ENCODE measurements around the gene IDH3A. TPM values are rescaled to one million over a fixed set of nuclear protein-coding genes. Genes with fewer than 3 reads are reported as not detected.

The IDH3A gene
- polyA plus RNA-seq (2013, experiment 1 of 2), result 18.7 TPM
- polyA plus RNA-seq (2013, experiment 2 of 2), result 23.6 TPM

- no peaks in the 10 kb centered on the region for H3K4me1 ChIP-seq (ENCODE audit: control insufficient read depth, insufficient read depth, low read length, poor library complexity, severe bottlenecking)
- H3K27ac ChIP-seq (ENCODE audit: low read depth, low read length, severe bottlenecking), result no peak within 1 kb of the TSS
- 0% methylated on average over 59 to 61 of the region's 79 CpGs for WGBS, 2 experiments (ENCODE audit: insufficient coverage in 2 of 2)
- H3K4me3 ChIP-seq (ENCODE audit: extremely low read depth, insufficient read depth, low read length, poor library complexity, severe bottlenecking), result peak within 1 kb of the TSS; percentile 77
- H3K9me3 ChIP-seq (ENCODE audit: control insufficient read depth, low read length), result no peaks in the 10 kb centered on the region
- no peaks in the 10 kb centered on the region for H3K36me3 ChIP-seq (ENCODE audit: control insufficient read depth, insufficient read depth, low read length)
Observed at GRCh38 chr15:78149068-78149804, at the start of gene IDH3A. Gene IDH3A, plus strand, starts transcription at chr15:78149362. Its CDS starts 42 bp downstream, at chr15:78149404.

- H3K27ac ChIP-seq (ENCODE audit: low read depth, low read length, severe bottlenecking), result no peak overlapping the region
- no peaks in the 10 kb centered on the region for H3K36me3 ChIP-seq (ENCODE audit: control insufficient read depth, insufficient read depth, low read length)
- WGBS, 2 experiments (ENCODE audit: insufficient coverage in 2 of 2), result 93 to 100% methylated on average over 2 of the region's 2 CpGs
- no peak overlapping the region for H3K4me3 ChIP-seq (ENCODE audit: extremely low read depth, insufficient read depth, low read length, poor library complexity, severe bottlenecking)
- H3K9me3 ChIP-seq (ENCODE audit: control insufficient read depth, low read length), result no peaks in the 10 kb centered on the region
- no peaks in the 10 kb centered on the region for H3K4me1 ChIP-seq (ENCODE audit: control insufficient read depth, insufficient read depth, low read length, poor library complexity, severe bottlenecking)
Observed at GRCh38 chr15:78100886-78101285, 48.3 kb upstream of the IDH3A start.

DNA sequence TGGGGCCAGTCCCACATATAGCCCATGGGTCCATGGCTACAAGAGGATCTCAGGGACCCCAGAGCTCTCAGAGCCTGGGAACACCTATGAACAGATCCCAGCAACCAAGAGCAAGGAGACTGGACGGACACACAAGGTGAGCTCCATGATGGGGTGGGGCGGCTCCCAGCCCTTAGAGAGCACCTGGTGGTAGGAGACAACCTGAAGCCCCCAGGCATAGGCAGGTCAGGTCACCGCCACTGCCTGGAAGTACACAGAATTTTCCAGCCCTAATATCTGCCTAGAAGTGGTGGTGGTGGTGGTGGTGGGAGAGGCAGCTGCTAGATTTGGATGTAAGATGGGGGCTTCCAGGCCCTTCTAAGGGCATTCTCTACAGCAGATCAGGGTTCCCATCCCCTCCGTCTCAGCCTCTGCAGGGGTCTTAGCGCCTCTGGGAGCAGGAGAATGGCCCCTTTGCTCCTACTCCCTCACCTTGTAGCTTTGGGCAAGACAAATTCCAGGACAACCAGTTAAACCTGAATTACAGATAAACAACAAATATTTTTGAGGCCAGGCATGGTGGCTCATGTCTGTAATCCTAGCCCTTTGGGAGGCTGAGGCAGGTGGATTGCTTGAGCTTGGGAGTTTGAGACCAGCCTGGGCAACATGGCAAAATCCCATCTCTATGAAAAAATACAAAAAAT, 47.6 kb upstream of the IDH3A start:
- Histone ChIP-seq H3K4me1 (ENCODE audit: control insufficient read depth, insufficient read depth, low read length, poor library complexity, severe bottlenecking) (no peaks in the 10 kb centered on the region), H3K27ac (ENCODE audit: low read depth, low read length, severe bottlenecking) (no peak overlapping the region), H3K4me3 (ENCODE audit: extremely low read depth, insufficient read depth, low read length, poor library complexity, severe bottlenecking) (no peak overlapping the region), H3K36me3 (ENCODE audit: control insufficient read depth, insufficient read depth, low read length) (no peaks in the 10 kb centered on the region), H3K9me3 (ENCODE audit: control insufficient read depth, low read length) (no peaks in the 10 kb centered on the region)
- WGBS, 2 experiments (ENCODE audit: insufficient coverage in 2 of 2), result 86 to 96% methylated on average over 2 to 4 of the region's 5 CpGs

GRCh38 chr15:78102211-78102610, 47.0 kb upstream of the IDH3A start:
- no peaks in the 10 kb centered on the region for H3K36me3 ChIP-seq (ENCODE audit: control insufficient read depth, insufficient read depth, low read length)
- no peaks in the 10 kb centered on the region for H3K9me3 ChIP-seq (ENCODE audit: control insufficient read depth, low read length)
- no peak overlapping the region for H3K4me3 ChIP-seq (ENCODE audit: extremely low read depth, insufficient read depth, low read length, poor library complexity, severe bottlenecking)
- H3K27ac ChIP-seq (ENCODE audit: low read depth, low read length, severe bottlenecking), result no peak overlapping the region
- 80 to 100% methylated on average over 1 of the region's 1 CpG for WGBS, 2 experiments (ENCODE audit: insufficient coverage in 2 of 2)
- no peaks in the 10 kb centered on the region for H3K4me1 ChIP-seq (ENCODE audit: control insufficient read depth, insufficient read depth, low read length, poor library complexity, severe bottlenecking)

GRCh38 chr15:78102741-78103140, 46.4 kb upstream of the IDH3A start:
- no peaks in the 10 kb centered on the region for H3K9me3 ChIP-seq (ENCODE audit: control insufficient read depth, low read length)
- 74 to 77% methylated on average over 4 to 6 of the region's 6 CpGs for WGBS, 2 experiments (ENCODE audit: insufficient coverage in 2 of 2)
- no peak overlapping the region for H3K27ac ChIP-seq (ENCODE audit: low read depth, low read length, severe bottlenecking)
- H3K4me1 ChIP-seq (ENCODE audit: control insufficient read depth, insufficient read depth, low read length, poor library complexity, severe bottlenecking), result no peaks in the 10 kb centered on the region
- H3K4me3 ChIP-seq (ENCODE audit: extremely low read depth, insufficient read depth, low read length, poor library complexity, severe bottlenecking), result no peak overlapping the region
- no peaks in the 10 kb centered on the region for H3K36me3 ChIP-seq (ENCODE audit: control insufficient read depth, insufficient read depth, low read length)

- 92 to 93% methylated on average over 11 to 12 of the region's 12 CpGs for WGBS, 2 experiments (ENCODE audit: insufficient coverage in 2 of 2)
- no peaks in the 10 kb centered on the region for H3K4me1 ChIP-seq (ENCODE audit: control insufficient read depth, insufficient read depth, low read length, poor library complexity, severe bottlenecking)
- no peak overlapping the region for H3K4me3 ChIP-seq (ENCODE audit: extremely low read depth, insufficient read depth, low read length, poor library complexity, severe bottlenecking)
- no peaks in the 10 kb centered on the region for H3K9me3 ChIP-seq (ENCODE audit: control insufficient read depth, low read length)
- no peak overlapping the region for H3K27ac ChIP-seq (ENCODE audit: low read depth, low read length, severe bottlenecking)
- H3K36me3 ChIP-seq (ENCODE audit: control insufficient read depth, insufficient read depth, low read length), result no peaks in the 10 kb centered on the region
Observed at GRCh38 chr15:78103406-78104118, 45.6 kb upstream of the IDH3A start.

DNA sequence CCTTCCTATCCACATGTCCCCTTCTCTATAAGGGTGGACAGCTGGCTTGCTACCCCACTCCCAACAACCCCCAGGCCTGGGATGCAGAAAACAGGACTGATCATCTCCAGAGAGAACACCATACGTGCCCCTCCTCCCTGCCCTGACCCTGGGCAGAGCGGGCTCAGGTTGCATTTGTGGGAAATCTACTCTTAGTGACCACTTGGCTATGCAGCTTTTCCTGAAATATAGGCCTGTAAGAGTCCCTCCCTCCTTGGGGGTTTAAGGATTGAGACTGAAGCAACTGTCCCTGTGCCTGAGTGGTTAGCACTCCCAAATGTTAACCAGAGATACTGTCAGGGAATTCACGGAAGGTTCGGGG, 45.1 kb upstream of the IDH3A start:
- Histone ChIP-seq H3K36me3 (ENCODE audit: control insufficient read depth, insufficient read depth, low read length) (no peaks in the 10 kb centered on the region), H3K9me3 (ENCODE audit: control insufficient read depth, low read length) (no peaks in the 10 kb centered on the region), H3K4me1 (ENCODE audit: control insufficient read depth, insufficient read depth, low read length, poor library complexity, severe bottlenecking) (no peaks in the 10 kb centered on the region), H3K4me3 (ENCODE audit: extremely low read depth, insufficient read depth, low read length, poor library complexity, severe bottlenecking) (no peak overlapping the region), H3K27ac (ENCODE audit: low read depth, low read length, severe bottlenecking) (no peak overlapping the region)
- 82 to 97% methylated on average over 3 to 4 of the region's 4 CpGs for WGBS, 2 experiments (ENCODE audit: insufficient coverage in 2 of 2)

- H3K36me3 ChIP-seq (ENCODE audit: control insufficient read depth, insufficient read depth, low read length), result no peaks in the 10 kb centered on the region
- 83 to 93% methylated on average over 8 of the region's 12 CpGs for WGBS, 2 experiments (ENCODE audit: insufficient coverage in 2 of 2)
- no peaks in the 10 kb centered on the region for H3K9me3 ChIP-seq (ENCODE audit: control insufficient read depth, low read length)
- no peak overlapping the region for H3K27ac ChIP-seq (ENCODE audit: low read depth, low read length, severe bottlenecking)
- no peaks in the 10 kb centered on the region for H3K4me1 ChIP-seq (ENCODE audit: control insufficient read depth, insufficient read depth, low read length, poor library complexity, severe bottlenecking)
- no peak overlapping the region for H3K4me3 ChIP-seq (ENCODE audit: extremely low read depth, insufficient read depth, low read length, poor library complexity, severe bottlenecking)
Observed at GRCh38 chr15:78104566-78105475, 44.3 kb upstream of the IDH3A start.

DNA sequence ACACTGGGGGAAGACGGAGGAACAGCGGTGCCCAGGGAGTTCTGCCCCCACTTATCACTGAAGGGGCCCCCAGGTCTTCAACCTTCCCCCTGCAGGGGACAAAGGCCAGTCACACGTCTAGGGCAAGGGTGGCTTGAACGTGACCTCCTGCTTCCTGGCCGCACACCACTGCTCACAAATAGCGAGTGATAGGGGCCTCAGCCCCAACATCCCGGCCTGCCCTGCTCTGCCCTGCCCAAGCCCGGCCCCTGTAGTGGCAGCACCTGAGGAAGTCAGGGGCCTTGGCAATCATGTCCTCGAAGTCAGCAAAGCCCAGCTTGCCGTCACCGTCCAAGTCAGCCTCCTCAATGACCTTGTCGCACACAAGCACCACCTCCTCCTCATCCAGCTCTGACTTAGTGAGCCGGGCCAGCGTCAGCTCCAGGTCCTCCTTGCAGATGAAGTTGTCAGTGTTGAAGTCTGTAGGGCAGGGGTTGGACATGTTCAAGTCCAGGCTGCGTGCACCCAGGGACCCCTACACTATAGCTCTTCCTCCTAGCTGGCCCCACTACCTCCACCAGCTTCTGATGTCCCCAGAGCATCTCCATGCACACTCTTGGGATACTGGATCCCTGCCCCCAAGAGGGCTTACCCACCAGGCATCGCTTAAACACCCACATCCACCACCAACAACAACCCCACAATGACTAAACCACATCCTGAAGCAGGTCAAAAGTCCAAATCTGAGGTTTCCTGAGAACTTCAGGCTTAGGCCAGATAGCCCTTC, 43.5 kb upstream of the IDH3A start:
- Histone ChIP-seq H3K4me3 (ENCODE audit: extremely low read depth, insufficient read depth, low read length, poor library complexity, severe bottlenecking) (no peak overlapping the region), H3K36me3 (ENCODE audit: control insufficient read depth, insufficient read depth, low read length) (no peaks in the 10 kb centered on the region), H3K9me3 (ENCODE audit: control insufficient read depth, low read length) (no peaks in the 10 kb centered on the region), H3K4me1 (ENCODE audit: control insufficient read depth, insufficient read depth, low read length, poor library complexity, severe bottlenecking) (no peaks in the 10 kb centered on the region), H3K27ac (ENCODE audit: low read depth, low read length, severe bottlenecking) (no peak overlapping the region)
- 90 to 92% methylated on average over 9 to 11 of the region's 16 CpGs for WGBS, 2 experiments (ENCODE audit: insufficient coverage in 2 of 2)
